ENCODE results near the gene SLC28A1.

DNA sequence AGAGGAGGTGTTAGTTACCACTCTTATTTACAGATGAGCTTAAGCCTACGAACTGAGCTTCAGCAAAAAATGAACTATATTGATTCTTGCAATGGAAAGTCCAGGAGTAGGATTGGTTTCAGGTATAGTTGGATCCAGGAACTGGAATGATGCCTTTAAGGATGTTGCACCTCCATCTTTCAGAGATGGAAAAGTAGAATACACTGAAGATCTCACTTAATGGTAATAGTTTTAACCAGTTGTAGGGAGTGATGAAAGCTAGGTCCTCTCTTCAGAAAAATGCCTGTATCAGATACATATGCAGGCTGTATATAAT, 2.5 kb downstream of the SLC28A1 start:
- TF ChIP-seq, protein P1, sequence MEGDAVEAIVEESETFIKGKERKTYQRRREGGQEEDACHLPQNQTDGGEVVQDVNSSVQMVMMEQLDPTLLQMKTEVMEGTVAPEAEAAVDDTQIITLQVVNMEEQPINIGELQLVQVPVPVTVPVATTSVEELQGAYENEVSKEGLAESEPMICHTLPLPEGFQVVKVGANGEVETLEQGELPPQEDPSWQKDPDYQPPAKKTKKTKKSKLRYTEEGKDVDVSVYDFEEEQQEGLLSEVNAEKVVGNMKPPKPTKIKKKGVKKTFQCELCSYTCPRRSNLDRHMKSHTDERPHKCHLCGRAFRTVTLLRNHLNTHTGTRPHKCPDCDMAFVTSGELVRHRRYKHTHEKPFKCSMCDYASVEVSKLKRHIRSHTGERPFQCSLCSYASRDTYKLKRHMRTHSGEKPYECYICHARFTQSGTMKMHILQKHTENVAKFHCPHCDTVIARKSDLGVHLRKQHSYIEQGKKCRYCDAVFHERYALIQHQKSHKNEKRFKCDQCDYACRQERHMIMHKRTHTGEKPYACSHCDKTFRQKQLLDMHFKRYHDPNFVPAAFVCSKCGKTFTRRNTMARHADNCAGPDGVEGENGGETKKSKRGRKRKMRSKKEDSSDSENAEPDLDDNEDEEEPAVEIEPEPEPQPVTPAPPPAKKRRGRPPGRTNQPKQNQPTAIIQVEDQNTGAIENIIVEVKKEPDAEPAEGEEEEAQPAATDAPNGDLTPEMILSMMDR (IDR thresholded peaks at IDR 0.05; ENCODE audit: low read depth, low read length): no peak
- TF ChIP-seq POLR2A (IDR thresholded peaks at IDR 0.05; ENCODE audit: extremely low read depth, insufficient read length): no peak
